ENCODE measurements around the gene TRAPPC3L. TPM values are rescaled to one million over a fixed set of nuclear protein-coding genes. Genes with fewer than 3 reads are reported as not detected.

Gene TRAPPC3L
- total RNA-seq, 1 experiment from 2014 or later, result not detected

- Histone ChIP-seq H4K8ac (replicated peaks; ENCODE audit: insufficient read length, low read depth, low read length) (no peak overlapping the region), H3K56ac (ENCODE audit: insufficient read length, low read depth, low read length) (no peak overlapping the region), H3K14ac (ENCODE audit: insufficient read depth, low read length) (no peak overlapping the region), H2AK5ac (ENCODE audit: insufficient read length, low read length) (no peak overlapping the region), H2BK120ac (ENCODE audit: low read depth, low read length, poor library complexity, severe bottlenecking) (no peak overlapping the region), H4K20me1 (ENCODE audit: control insufficient read depth, insufficient read depth, insufficient read length) (no peaks in the 10 kb centered on the region), H2BK15ac (ENCODE audit: low read depth, low read length) (no peak overlapping the region), H3K27ac (ENCODE audit: insufficient read length, low read depth, low read length) (no peak overlapping the region), H3K4me1 (ENCODE audit: insufficient read depth, low read length) (peaks cover 8% of the 10 kb centered on the region; the same call in 1 of the 2 replicates), H3K23ac (ENCODE audit: insufficient read length, low read depth, low read length) (no peak overlapping the region), H3K4ac (ENCODE audit: low read depth, low read length) (no peak overlapping the region), H3K9ac (ENCODE audit: extremely low read depth, insufficient read length, low read length) (no peak overlapping the region), H2AFZ (ENCODE audit: low read length) (no peak overlapping the region), H4K5ac (ENCODE audit: insufficient read length, low read depth, low read length) (no peak overlapping the region), H3K23me2 (ENCODE audit: insufficient read length, low read depth, low read length, poor library complexity, severe bottlenecking) (no peaks in the 10 kb centered on the region), H3K79me1 (ENCODE audit: insufficient read depth, low read depth, low read length, poor library complexity, severe bottlenecking) (no peaks in the 10 kb centered on the region), H2BK12ac (ENCODE audit: insufficient read length, low read depth, low read length) (no peak overlapping the region), H4K91ac (ENCODE audit: insufficient read length, low read depth, low read length) (no peak overlapping the region), H3K18ac (ENCODE audit: insufficient read length, low read depth, low read length) (no peak overlapping the region), H3K27me3 (ENCODE audit: insufficient read depth, low read length) (no peaks in the 10 kb centered on the region), H3K79me2 (ENCODE audit: insufficient read depth, low read length) (no peaks in the 10 kb centered on the region), H2BK5ac (ENCODE audit: insufficient read length, low read length) (no peak overlapping the region), H2BK20ac (ENCODE audit: low read depth, low read length, poor library complexity, severe bottlenecking) (no peak overlapping the region), H3K9me3 (ENCODE audit: control insufficient read depth, low read depth, low read length) (no peaks in the 10 kb centered on the region), H3T11ph (ENCODE audit: low read length) (no peak overlapping the region), H3K4me2 (ENCODE audit: insufficient read depth, insufficient read length, low read length) (no peak overlapping the region)
- Mint-ChIP-seq H3K27me3 (ENCODE audit: low read depth) (no peaks in the 10 kb centered on the region), H3K4me3 (no peak overlapping the region), H3K9me3 (no peaks in the 10 kb centered on the region), H3K4me1 (peaks cover 39% of the 10 kb centered on the region in 2 experiments), H3K36me3 (ENCODE audit: insufficient read depth in 1 of 3, low read depth in 3 of 3) (no peaks in the 10 kb centered on the region), H3K27ac (no peak overlapping the region; a peak in 1 of 7 replicates)
- DNase-seq, result no peak
- TF ChIP-seq CTCF (conservative IDR thresholded peaks at IDR 0.05), result no peak
- WGBS (ENCODE audit: extremely low coverage, insufficient read length, low lambda C conversion rate), result no CpG with 5 or more reads among the region's 3 CpGs
Measured at GRCh38 chr6:116529466-116530290, 15.8 kb downstream of the TRAPPC3L start.

Data from H9 (cell line).